GM12891 (cell line): ENCODE measurements around the gene VMAC.

Source experiments
- POLR2A ChIP-seq: IDR thresholded peaks from 2 replicates; pipeline ENCODE4 v1.6.1; 2011; ENCODE audit warnings: low read depth, low read length, control low read depth
- POLR2AphosphoS5 ChIP-seq: IDR thresholded peaks from 2 replicates; pipeline ENCODE4 v1.6.1; 2011; ENCODE audit warnings: low read depth, low read length, control low read depth

- TF ChIP-seq POLR2A = no peak
- TF ChIP-seq POLR2AphosphoS5 = no peak
Measured at GRCh38 chr19:5908773-5909442, 4.2 kb downstream of the VMAC start.
